Stimulated activated CD4-positive, alpha-beta T cell treated with anti-CD3 and anti-CD28 coated beads, Interleukin-12 subunit alpha, Interleukin-12 subunit beta, amount 100 ng/mL, for 4 hours (primary cell): ENCODE measurements around the gene FARP2.
"Not testable (repeated sequence)": the region's sequence is repeated elsewhere in the genome, so short reads cannot be mapped to it uniquely, and the experiment has no call there.

Experiments
- DNase-seq: peaks from one replicate; pipeline ENCODE4 v3.0.0-alpha.2; 2020

FARP2 gene

DNA sequence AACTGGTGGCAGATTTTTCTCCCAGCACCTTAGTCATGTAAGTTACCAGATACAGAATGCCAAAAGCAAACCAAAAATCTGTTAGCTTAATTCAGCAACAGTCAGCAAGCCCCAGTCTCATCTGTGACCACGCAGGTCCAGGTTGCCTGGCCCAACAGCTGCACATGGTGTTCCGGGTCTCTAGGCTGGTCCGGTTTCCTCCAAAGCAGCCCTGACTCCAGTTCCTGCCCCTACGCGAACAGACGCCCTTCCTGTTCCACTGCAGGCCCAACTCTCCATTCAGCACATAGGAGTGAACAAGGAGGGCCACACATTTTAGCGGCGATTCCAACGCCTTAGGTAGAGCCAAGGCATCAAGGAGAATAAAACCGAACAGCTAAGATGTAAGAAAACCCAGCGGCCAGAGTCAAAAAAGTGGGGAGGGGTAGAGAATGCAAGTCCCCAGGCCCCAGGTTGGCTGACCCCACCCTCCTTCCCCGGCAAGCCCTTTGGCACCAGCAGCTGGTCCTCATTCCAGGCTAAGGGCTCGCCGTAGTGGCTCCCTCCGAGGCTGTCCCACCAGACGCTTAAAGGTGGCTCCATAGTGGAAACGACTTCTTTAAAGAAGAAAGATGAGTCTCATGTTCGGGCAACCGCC is 150.8 kb downstream of the FARP2 start:
- no peak for DNase-seq

DNA sequence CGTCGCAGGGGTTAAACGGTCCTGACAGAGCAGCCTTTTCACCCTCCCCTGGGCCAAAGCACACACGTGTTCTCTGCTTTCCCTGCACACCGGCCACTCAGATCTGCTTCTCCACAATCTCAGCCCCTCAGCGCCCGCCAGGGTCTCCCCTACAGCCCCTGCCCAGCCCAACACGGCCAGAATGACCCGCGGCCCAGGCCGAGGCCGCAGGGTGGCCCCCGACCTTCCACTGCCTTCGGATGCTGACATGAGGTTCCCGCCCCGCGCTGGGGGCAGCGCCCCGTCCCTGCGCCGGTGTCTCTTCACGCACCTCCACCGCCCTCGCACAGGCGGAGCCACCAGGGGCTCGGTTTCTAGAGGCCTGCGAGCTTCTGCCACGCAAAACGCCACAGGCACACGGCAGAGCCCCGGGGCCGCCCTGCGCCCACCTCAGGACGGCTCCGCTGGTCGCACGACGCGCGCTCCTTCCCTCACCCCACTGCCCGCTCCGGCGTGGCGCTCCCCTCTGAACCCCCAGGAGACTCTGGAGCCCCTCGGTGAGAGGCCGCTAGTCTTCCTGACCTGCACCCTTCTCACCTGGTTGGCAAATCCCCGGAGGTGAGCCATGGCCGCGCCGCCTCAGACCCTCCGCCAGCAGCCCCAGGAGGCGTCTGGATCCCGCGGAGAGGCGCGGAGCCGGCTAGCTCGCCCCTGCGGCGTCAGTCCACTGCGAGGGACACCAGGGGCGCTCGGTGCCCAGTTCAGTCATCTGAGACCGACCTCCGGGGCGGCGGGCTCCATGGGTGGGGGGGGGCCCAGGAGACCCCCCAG is 151.6 kb downstream of the FARP2 start:
- peak; percentile 33 for DNase-seq

DNA sequence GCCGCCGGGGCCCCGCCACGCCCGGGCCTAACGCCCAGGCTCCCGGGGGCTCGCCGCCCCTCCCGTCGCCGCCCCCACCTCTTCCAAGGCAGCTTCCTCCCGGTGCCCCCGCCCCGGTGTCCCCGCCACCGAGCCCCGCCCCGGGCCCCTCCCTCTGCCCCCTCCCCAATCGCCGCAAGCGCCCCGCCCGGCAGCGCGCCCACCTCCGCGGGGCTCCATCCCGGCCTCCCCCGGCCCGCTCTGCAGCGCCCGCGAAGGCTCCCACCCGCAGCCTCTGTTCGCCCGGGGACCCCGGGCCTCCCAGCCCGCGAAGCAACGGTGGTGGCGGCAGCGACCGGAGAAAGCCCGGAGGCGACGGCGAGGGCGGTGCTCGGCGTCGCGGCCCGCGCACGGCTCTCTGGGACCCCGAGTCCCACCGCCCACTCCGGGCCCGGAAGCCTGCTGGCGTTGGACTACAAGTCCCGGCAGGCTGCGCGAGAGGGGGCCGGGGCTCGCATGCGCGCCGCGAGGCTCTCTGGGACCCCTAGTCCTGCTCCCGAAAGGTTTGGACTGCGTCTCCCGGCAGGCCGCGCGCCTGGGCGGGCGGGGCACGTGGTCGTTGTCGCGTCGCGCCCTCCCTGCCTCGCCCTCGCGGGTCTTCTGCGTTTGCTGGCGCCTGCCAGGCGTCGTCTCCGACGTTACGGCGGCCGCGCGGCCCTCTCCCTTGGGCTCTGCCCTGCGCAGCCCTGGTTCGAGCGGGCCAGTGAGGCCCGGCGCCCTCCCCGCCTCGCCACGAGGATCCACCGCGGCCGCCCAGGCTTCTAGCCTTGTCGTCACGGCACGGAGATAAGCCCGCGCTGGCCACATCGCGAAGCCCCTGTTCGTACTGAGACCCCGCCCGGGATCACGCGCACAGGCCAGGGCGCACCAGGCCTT is 152.4 kb downstream of the FARP2 start, which contains the start of gene STK25:
Gene STK25 (minus strand): TSS at position 345 of the 915 bp plus-strand sequence. CDS start 549 bp downstream, outside the sequence.
- peak; percentile 97 for DNase-seq

DNA sequence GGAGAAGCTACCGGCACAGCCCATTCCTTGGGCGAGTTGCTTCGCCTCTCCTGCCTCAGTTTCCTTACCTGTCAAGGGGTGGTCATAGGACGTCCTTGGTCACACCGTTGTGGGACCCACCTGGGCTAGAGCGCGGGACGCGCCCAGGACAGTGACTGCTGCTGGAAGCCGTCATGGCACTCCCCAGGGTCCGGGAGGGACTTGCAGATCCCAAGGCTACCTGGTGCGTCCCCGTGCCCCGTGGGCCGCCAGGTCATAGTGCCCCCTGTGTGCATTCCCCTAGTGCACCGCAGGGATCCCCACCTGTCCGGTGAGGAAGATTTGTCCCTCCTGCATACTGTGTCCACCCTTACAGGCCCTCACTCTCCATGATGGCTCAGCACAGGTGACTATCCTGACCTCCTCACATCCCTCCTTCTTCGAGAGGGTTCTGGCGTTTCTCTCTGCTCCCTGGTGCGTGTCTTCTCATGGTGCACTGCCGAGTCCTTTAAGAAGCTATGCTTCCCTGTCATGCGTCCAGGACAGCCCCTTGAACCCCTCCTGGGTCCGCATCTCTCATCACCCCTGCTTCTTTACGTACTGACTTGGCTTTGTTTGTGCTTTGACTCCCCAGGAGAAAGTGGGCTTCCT is 153.2 kb downstream of the FARP2 start:
- no peak for DNase-seq

DNA sequence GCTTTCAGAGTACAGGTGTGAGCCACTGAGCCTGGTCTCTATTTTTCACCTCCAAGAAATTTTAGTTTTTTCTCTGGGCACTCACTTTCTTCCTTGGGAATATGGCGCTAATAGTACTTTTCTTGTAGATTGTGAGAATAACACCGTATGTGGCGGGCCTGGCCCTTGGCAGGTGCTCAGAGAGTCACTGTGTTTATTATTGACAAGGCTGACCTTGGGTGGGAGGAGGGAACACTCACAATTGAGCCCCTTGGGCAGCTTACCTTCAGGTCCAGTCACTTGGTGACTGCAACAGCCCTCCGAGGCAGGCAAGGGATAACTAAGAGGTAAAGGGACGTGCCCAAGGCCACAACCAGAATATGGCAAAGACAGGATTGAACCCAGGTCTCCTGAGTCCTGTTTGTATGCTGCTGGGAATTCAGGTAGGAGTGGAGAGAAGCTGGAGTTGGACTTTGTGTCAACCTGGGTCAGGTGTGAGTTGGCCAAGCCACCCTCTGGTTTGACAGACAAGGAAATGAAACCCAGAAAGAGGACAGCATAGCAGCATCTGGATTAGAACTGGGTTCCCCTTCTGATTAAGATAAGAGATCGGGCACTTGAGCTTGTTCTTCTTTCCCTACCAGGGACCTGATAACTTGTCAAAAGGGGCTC is 155.1 kb downstream of the FARP2 start:
- no peak for DNase-seq

DNA sequence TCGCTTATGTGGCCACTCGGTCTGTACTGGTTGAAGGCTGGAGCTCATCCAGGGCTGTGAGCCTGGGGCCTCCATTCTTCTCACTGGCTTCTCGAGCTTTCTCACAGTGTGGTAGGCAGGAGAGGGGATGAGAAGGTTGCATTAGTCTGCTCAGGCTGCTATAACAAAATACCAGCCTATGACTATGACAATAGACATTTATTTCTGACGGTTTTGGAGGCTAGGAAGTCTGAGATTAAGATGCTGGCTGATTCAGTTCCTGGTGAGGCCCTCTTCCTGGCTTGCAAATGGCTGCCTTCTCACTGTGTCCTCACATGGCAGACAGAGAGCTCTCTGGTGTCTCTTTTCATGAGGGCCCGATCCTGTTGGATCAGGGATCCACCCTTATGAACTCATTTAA is 158.5 kb downstream of the FARP2 start:
- no peak for DNase-seq

DNA sequence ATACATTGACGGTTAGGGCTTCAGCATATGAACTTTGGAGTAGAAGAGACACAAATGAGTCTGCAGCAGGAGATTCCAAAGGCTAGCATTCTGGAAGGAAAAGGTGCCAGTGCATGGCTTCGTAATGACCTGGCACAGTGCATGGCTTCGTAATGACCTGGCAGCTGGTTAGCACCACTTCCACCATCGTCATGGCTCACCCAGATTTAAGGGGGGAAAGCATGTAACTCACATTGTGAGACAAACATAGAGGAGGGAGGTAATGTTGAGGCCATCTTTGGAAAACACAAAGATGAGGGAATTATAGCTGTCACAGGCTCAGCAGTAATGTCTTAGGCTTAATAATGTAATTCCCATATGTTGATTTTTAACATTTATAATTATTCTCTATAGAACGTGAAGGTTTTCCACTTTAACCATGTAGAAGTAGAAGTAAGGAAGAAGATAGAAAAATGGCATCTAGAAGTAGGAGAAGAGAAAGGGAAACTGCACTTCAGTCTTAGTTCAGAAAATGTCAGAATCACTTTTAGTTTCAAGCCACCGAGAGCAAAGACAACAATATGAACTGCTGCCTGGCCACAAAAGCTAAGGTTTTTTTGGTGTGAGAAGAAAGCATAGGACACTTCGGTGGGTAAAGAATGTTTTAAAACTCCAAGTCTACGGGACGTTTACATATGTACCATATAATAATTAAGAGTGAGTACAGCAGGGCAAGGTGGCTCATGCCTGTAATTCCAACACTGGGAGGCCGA is 159.1 kb downstream of the FARP2 start:
- DNase-seq, result no peak

DNA sequence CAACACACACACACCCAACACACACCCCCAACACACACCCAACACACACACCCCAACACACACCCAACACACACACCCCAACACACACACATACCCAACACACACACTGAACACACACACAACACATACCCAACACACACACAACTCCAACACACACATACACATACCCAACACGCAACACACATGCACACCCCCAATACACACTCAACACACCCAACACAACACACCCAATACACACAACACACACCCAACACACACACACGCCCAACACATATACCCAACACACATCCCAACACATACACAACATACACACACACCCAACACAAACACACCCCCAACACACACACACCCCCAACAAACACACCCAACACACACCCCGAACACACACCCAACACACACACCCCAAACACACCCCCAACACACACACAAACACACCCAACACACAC is 160.5 kb downstream of the FARP2 start:
- no peak for DNase-seq

DNA sequence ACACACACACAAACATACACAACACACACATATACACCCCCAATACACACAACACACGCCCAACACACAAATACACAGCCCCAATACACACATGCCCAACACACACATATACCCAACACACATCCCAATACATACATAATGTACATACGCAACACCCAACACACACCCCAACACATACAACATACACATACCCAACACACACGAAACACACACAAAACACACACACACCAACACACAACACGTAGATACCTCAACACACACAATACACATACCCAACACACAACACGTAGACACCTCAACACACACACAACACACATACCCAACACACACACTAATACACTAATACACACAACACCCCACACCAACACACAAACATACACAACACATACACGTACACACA is 161.2 kb downstream of the FARP2 start:
- no peak for DNase-seq

DNA sequence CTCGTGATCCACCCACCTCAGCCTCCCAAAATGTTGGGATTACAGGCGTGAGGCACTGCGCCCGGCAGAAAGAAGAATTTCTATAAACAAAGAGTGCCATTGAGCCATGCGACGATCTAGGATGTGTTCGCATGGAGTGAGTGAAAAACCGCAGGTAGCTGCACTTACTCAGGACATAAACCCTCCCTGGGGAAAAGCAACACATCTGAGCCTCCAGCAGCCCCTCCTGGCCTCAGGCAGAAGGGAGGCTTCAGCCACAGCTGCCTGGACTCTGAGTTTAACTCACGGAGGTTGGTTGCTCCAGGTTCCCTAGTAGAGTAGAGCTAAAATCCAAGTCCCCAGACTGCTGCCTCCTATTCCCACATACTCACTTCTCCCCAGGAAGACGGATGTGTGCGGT is 163.6 kb downstream of the FARP2 start:
- no peak for DNase-seq

DNA sequence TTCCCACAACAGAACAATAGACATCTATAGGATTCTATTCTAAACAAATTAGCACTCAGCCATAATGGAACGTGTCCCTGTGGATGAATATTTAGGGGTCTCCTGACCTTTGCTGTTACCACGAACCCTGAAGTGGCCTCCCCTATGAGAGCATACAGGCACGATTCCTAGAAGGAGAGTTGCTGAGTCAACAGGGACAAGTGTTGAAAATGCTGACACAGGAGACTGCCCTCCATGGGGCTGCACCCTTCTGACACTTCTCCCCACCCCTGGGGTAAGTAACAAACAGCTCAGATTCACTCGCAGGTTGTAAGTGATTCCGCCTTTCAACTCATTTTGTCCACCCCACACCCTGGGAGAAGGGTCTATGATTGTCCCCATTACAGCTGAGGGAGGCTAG is 166.4 kb downstream of the FARP2 start:
- DNase-seq, result no peak

DNA sequence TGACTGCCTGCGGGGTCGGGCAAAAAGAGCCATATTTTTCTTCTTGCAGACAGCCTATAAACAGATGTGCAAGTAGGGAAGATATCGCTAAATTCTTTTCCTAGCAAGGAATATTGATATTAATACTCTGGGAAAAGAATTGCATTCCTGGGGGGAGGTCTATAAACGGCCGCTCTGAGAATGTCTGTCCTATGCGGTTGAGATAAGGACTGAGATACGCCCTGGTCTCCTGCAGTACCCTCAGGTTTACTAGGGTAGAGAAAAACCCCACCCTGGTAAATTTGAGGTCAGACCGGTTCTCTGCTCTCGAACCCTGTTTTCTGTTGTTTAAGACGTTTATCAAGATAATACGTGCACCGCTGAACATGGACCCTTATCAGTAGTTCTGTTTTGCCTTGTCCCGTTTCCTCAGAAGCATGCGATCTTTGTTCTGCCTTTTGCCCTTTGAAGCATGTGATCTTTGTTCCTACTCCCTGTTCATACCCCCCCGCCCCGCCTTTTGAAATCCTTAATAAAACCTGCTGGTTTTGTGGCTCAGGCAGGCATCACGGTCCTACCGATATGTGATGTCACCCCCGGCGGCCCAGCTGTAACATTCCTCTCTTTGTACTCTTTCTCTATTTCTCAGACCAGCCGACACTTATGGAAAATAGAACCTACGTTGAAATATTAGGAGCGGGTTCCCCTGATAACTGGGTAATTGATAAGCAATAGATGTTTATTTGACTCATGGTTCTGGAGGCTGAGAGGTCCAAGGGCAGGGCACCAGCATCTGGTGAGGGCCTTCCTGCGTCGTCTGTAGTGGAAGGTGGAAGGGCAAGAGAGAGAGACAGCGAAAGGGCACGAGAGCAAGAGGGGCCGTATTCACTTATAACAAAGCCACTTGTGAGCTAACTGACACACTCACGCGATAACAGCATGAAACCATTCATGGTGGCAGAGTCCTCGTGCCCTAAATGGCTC is 170.0 kb downstream of the FARP2 start:
- DNase-seq, result not testable (repeated sequence)

DNA sequence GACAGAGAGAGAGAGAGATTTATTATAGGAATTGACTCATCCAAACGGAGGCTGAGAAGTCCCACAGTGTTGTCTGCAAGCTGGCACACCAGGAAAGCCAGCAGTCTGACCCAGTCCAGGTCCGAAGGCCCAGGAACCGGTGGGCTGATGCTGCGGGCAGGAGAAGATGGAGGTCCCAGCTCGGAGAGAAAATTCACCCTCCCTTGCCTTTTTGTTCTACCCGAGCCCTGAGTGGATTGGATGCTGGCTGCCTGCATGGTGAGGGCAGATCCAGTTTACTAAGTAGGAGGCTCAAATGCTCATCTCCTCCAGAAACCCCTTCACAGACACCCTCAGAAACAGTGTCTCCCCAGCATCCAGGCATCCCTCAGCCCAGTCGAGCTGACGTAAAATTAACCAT is 174.5 kb downstream of the FARP2 start:
- DNase-seq, result no peak

DNA sequence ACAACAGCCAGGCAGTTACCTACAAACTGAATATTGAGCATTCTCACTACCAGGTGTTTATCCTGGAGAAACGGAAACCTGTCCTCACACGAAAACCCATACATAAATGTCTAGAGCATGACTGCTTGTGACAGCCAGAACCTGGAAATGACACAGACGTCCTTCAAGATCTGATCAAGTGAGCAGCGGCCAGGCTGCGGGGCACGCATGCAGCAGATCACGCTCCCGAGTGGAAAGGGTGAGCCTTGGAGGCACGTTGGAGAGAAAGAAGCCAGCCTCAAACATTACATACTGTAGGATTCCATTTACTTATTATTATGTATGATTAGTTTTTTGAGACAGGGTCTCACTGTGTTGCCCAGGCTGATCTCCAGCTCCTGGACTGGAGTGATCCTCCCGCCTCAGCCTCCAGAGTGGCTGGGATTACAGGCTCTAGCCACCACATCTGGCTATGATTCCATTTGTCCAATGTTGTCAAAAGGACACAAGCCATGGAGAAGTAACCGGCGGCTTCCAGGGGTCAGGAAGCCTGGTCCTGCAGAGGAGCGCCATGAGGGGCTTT is 175.2 kb downstream of the FARP2 start:
- no peak for DNase-seq

DNA sequence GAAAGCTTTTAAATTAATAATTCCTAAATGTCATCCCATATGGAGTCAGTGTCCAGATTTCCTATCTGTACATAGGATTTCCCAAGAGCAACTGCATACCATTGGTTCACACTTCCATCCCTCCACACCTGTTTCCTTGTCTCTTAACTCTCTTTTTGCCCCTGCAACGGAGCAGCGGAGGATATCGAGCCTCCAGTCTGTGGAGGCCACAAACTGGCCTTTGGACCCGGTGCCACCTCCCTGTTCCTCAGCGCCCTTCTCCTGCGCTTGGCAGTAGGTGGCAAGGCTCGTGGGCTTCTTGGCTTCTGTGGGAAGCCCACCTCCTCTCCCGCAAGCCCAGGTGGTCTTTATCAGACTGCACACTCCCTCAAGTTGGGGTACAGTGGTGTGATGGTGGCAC is 176.1 kb downstream of the FARP2 start:
- DNase-seq, result no peak

DNA sequence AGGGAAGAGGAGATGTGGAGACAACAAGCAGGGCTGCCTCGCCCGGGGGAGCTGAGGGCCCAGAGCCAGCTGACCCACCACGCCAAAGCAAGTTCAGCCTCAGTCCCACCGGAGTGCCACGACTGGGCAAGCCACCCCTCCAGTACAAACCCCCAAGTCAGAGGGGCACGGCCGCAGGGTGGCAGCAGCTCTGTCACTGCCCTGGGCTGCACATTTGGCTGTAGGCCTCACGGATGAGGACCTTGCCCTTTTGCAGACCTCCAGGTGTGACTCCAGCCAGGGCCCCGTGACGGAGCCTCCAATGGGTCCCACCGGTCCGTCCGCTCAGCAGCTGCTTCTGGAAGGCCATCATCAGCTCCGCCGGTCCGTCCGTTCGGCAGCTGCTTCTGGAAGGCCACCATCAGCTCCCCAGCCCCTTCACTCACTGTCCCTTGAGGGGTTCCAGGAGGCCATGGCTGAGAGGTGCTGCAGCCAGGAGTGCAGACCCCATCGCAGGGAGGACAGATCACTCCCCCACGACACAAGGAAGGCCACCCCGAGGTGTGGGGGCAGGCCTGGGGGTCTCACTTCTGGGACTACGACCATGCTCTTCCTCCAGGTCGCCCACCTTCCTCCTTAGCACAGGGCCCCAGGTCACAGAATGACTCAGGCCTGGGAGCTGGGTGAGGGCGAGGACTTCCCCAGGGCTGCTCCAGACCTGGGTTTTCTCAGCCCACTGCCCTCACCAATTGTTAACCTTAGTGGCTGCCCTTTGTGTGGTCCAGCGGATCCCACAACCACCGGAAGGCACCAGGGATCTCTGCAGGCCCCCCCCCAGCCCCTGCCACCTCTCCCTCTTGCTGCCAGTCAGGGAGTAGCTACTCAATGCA is 176.9 kb downstream of the FARP2 start:
- DNase-seq, result no peak

DNA sequence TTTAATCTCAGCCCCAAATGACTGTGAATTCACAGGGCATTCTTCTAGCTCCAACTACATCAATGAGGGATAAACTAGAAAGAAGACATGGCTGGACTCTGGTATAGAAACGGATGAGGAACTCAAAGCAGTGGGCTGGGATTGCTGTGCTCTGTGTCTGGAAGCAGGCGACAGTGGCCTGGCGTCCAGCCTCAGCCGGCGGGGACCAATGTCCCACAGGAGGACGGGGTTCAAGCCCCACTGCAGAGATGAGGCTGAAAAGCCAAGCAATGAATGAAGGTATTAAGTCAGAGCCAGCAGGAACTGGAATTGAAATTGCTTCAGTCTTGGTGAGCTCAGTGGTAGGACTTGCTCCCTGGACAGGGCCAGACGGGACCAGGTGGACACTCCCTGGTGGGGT is 178.2 kb downstream of the FARP2 start:
- DNase-seq, result no peak

DNA sequence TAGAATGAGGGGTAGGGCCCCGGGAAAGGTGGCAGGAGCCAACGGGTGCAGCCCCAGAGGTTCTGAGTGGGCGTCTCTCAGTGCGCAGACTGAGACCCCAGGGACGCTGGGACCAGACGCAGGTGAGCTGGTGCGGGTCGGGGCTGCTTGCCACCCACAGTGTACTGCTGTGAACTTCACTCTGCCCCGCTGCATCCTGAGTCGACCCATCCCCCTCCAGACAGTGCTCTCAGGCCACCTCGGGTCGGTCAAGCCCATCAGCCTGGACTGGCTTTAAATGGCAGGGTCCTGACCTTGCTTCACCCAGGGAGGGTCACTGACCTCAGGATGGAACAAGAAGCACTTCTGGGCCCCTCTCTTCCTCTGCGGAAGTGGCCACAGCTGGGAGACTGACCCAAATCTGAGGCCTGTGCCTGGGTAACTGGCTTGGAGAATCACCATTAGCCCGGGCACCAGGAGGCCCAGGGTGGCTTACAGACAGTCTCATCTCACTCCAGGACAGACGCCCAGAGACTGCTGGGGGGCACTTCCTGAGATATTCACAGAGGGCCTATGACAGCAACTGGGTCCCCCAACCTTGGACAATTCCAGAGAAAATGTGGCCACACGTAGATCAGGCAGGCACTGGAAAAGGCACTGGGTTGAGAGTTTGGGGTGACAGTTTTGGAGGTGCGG is 178.8 kb downstream of the FARP2 start:
- DNase-seq, result no peak
